ENCODE data around the gene KIAA1328.

DNA sequence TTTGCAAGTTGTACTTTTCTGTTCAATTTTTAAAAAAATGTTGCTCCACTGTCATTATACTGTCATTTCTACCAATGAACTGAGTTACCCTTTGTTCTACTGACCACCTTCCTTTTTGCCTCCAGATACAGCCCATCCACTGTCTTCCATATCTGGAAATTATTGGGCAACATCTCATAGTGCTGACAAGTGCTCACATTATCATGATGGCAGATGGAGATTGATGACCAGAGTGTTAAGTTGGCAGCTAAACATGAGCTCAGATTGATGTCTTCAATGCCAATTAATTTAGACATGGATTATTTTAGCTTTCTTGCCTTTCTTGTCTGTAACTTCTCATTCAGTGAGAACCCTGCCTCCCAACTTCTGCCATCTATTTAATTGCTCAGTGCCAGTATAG, 76.6 kb downstream of the KIAA1328 start:
- TF ChIP-seq, protein P1, sequence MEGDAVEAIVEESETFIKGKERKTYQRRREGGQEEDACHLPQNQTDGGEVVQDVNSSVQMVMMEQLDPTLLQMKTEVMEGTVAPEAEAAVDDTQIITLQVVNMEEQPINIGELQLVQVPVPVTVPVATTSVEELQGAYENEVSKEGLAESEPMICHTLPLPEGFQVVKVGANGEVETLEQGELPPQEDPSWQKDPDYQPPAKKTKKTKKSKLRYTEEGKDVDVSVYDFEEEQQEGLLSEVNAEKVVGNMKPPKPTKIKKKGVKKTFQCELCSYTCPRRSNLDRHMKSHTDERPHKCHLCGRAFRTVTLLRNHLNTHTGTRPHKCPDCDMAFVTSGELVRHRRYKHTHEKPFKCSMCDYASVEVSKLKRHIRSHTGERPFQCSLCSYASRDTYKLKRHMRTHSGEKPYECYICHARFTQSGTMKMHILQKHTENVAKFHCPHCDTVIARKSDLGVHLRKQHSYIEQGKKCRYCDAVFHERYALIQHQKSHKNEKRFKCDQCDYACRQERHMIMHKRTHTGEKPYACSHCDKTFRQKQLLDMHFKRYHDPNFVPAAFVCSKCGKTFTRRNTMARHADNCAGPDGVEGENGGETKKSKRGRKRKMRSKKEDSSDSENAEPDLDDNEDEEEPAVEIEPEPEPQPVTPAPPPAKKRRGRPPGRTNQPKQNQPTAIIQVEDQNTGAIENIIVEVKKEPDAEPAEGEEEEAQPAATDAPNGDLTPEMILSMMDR (IDR thresholded peaks at IDR 0.05 in 4 of 5, conservative IDR thresholded peaks at IDR 0.05 in 1 of 5): no peak
- no peak for TF ChIP-seq POLR2A (IDR thresholded peaks at IDR 0.05)
